Thyroid gland (tissue), 4 donors: Measurements from ENCODE around the gene PSMD5.

ENCODE experiments used
- CTCF ChIP-seq, 6 experiments: fragments of 200-600 bp in 3 of 6; fragments of 450-650 bp in 3 of 6; sonication (generic) in 3 of 6; IDR thresholded peaks; one replicate each; pipeline ENCODE4 v1.5.1; 2016 to 2019; ENCODE audit warnings: antibody characterized with exemption in 6 of 6, mild to moderate bottlenecking in 2 of 6, inconsistent platforms in 1 of 6, moderate library complexity in 1 of 6
- POLR2A ChIP-seq, 2 donors: fragments of 450-650 bp; IDR thresholded peaks; one replicate each; pipeline ENCODE4 v1.6.1; 2017; ENCODE audit warnings: antibody characterized with exemption in 2 of 2, mild to moderate bottlenecking in 2 of 2, moderate library complexity in 1 of 2

GRCh38 chr9:120841930-120842684 is 615 bp downstream of the PSMD5 start:
- TF ChIP-seq CTCF (IDR thresholded peaks at IDR 0.05) (no peak), POLR2A (IDR thresholded peaks at IDR 0.05) (no peak)
